HG02571 (cell line): ENCODE results near the gene C4BPA.

Experiments
- ATAC-seq: cut with Tn5 transposase; IDR thresholded peaks from one replicate; pipeline ENCODE4 v1.9.1; 2021; ENCODE audit warnings: mild to moderate bottlenecking, moderate library complexity; ENCODE audit not compliant: unreplicated experiment

The C4BPA gene

DNA sequence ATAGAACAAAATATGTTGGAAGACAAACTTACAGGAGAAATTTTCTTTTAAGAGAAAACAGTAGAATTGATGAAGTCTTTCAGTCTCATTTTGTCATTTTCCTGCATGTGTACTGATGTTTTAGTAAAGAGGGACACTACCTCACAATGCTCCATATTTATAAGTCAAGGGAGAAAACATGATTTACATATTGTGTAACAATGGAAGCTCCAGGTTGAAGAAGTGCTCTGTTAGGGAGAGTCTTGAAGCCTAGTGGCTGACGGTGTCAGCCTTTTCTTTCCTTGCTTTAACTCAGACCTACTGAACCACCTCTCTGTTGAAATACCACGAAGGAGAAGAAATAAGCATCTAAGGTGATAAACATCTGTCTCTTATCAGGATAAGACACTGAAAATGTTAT is 75.0 kb downstream of the C4BPA start:
- no peak for ATAC-seq

DNA sequence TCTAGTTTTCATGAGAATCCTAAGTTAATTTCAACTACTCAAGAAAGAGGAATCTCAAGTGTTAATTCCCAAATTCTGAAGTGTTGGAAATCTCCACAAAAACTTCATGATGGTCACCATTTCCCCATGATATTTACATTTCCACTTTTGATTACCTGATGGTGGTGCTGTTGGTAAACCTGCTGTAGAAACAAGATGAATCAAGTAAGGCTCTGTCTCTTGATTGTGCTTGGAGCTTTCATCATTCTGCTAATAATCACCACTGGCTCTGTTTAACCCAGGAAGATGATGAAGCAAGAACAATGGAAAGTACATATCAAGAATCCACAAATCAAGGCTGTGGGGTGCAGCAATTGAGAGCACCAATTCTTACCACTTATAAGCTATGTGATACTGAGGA is 77.8 kb downstream of the C4BPA start:
- ATAC-seq, result no peak

DNA sequence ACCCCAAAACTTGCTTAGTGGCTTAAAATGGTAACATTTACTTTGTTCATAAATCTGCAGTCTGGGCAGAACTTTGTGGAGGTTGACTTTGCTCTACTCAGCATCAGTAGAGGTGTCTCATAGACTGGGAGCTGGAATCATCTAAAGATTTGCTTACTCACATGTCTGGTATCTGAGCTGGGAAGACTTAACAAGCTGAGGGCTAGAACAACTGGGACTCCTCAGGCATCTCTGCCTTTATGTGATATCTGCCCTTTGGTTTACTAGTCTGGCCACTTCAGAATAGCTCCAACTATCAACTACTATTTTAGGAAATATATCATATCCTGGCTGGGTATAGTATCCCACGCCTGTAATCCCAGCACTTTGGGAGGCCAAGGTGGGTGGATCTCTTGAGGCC is 82.5 kb downstream of the C4BPA start:
- ATAC-seq, result no peak

DNA sequence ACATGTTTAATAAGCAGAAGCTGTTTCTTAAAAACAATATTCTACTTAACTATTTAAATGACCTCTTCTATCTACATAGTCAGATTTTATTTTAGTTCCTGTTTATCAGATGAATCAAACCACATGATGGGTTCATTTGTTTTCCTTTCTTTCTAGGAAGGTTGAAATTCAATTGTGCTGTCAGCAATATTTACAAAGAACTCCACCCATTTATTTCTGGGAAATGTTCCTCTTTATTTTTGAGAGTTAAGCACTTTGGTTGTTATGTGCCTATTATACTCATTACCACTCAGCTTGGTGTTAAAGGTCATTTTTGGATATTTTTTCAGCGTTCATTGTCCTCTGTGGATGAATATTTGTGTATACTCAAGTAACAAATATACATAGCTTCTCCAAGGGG is 84.9 kb downstream of the C4BPA start:
- ATAC-seq, result no peak

DNA sequence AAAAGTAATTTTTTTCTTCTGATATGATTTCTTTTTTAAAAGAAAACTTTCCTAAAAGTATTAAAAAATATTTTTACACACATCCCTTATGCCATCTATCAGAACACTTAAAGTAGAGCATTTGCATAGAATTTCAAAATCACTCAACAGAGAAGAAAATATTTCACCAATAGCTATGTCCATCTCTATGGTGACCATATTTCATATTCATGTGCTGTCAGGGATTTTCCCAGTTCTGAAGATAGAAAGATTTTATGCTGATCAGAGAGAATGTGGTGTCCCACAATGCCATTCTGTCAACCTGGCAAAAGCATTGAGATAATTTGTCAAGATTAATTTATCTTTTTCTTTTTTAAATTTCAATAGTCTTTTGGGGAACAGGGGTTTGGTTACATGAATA is 87.0 kb downstream of the C4BPA start:
- ATAC-seq, result no peak

DNA sequence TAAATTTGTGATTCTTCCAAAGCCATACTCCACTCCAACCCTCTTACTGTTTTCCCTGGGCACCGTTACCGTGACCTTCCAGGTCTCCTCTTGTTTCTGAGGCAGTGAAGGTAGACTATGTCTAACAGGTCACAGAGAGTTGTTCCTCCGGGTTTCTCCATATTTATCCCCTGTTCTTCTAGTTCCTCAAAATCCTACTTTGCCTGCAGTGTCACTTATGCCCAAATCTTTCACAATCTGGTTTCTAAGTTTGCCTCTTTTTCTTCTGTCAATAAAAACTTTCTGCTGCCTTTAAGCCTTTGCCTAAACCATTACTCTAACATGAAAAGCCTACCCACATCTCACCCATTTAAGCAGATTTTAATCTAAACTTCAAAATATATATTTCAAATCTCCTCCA is 87.7 kb downstream of the C4BPA start:
- no peak for ATAC-seq

DNA sequence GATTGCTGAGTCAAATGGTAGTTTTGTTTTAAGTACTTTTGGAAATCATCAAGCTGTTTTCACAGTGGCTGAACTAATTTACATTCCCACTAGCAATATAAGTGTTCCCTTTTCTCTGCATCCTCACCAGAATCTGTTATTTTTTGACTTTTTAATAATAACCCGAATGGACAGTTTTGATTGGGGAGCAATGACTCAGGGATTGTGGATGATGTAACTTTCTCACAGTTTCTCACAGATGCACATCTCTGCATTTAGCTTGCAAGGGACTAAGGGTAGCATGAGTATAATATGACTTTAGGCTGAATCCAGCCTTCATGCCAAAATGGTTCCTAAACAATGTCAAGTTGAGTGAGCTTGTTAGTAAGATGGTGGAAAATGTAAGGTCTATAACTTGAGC is 90.2 kb downstream of the C4BPA start:
- no peak for ATAC-seq
